ENCODE data around the gene DNER. TPM values are rescaled to one million over a fixed set of nuclear protein-coding genes. Genes with fewer than 3 reads are reported as not detected.

DNER gene
- total and polyA plus RNA-seq, 2 of the 13 experiments (the other 11 are each of a cell fraction or from before 2014, with no cell fraction given): not detected

- ATAC-seq (no peak), DNase-seq (ENCODE audit: low spot score) (no peak), FAIRE-seq (no peak)
- H2AFZ ChIP-seq (ENCODE audit: low read length): no peak overlapping the region
- H4K20me1 ChIP-seq (ENCODE audit: insufficient read depth, low read length): peaks cover 8% of the 10 kb centered on the region; the same call in 1 of the 2 replicates
- intact Hi-C loops (cut with micrococcal nuclease; ENCODE audit: unreplicated experiment) (no loop called here), in situ Hi-C loops (cut with HindIII; ENCODE audit: extremely low pct_ligation_motif_present, low pct_unique_long_range_greater_than_20kb) (no loop called here)
- no peak overlapping the region for H3K9ac ChIP-seq (ENCODE audit: insufficient read depth, low read depth, low read length)
- H3K27ac ChIP-seq (ENCODE audit: extremely low read length, insufficient read depth, low read length): no peak overlapping the region
- H3K36me3 ChIP-seq (replicated peaks in 1 of 2; ENCODE audit: control insufficient read depth in 1 of 2, insufficient read depth in 2 of 2, low read length in 2 of 2): no peaks in the 10 kb centered on the region
- TF ChIP-seq MED1 (CRISPR knock-in tag; IDR thresholded peaks at IDR 0.05): no peak
- peak; percentile 98 for TF ChIP-seq ATF7 (IDR thresholded peaks at IDR 0.05)
- TF ChIP-seq ATF7 (CRISPR knock-in tag; IDR thresholded peaks at IDR 0.05): no peak
- TF ChIP-seq CREB1 (IDR thresholded peaks at IDR 0.05): peak; percentile 94
- no peak for TF ChIP-seq CREB1 (CRISPR knock-in tag; IDR thresholded peaks at IDR 0.05)
- no peak for TF ChIP-seq NFYC (CRISPR knock-in tag; IDR thresholded peaks at IDR 0.05)
- CTCF ChIA-PET (ENCODE audit: low intra/inter-chr PET ratio, low total read pairs): no interaction called here
- H3K4me1 ChIP-seq (ENCODE audit: insufficient read depth, low read length): no peaks in the 10 kb centered on the region
- POLR2A ChIA-PET: no interaction called here
- WGBS (ENCODE audit: low lambda C conversion rate): 32% methylated on average over 3 of the region's 3 CpGs
- H3K27me3 ChIP-seq (ENCODE audit: control insufficient read depth in 1 of 2, insufficient read depth in 2 of 2, low read length in 2 of 2): peaks cover 1 to 9% of the 10 kb centered on the region in 2 experiments; a peak in 4 of 5 replicates
- no peaks in the 10 kb centered on the region for H3K9me3 ChIP-seq (ENCODE audit: low read length)
- no peak overlapping the region for H3K4me3 ChIP-seq (replicated peaks in 1 of 3; ENCODE audit: insufficient read depth in 1 of 3, low read depth in 2 of 3, low read length in 3 of 3)
- BruUV-seq (replicated peaks): no TSS peak
- no peak overlapping the region for H3K4me2 ChIP-seq (ENCODE audit: low read depth, low read length)
- no peaks in the 10 kb centered on the region for H3K79me2 ChIP-seq (ENCODE audit: insufficient read depth, low read length)
These were observed 5.7 kb upstream of the DNER start for GRCh38 chr2:229719926-229720647.

- H3K4me2 ChIP-seq (ENCODE audit: low read depth, low read length): no peak overlapping the region
- no peak overlapping the region for H3K9ac ChIP-seq (ENCODE audit: insufficient read depth, low read depth, low read length)
- peaks cover 7 to 25% of the 10 kb centered on the region in 2 experiments; a peak in 4 of 5 replicates for H3K27me3 ChIP-seq (ENCODE audit: control insufficient read depth in 1 of 2, insufficient read depth in 2 of 2, low read length in 2 of 2)
- H3K27ac ChIP-seq (ENCODE audit: extremely low read length, insufficient read depth, low read length): no peak overlapping the region
- intact Hi-C loops (cut with micrococcal nuclease; ENCODE audit: unreplicated experiment): no loop called here
- no peak overlapping the region for H3K4me3 ChIP-seq (replicated peaks in 1 of 3; ENCODE audit: insufficient read depth in 1 of 3, low read depth in 2 of 3, low read length in 3 of 3)
- BruUV-seq (replicated peaks): no TSS peak
- no peaks in the 10 kb centered on the region for H3K9me3 ChIP-seq (ENCODE audit: low read length)
- DNase-seq (ENCODE audit: low spot score) (no peak), FAIRE-seq (no peak), ATAC-seq (no peak)
- H3K4me1 ChIP-seq (ENCODE audit: insufficient read depth, low read length): no peaks in the 10 kb centered on the region
- no peaks in the 10 kb centered on the region for H3K36me3 ChIP-seq (replicated peaks in 1 of 2; ENCODE audit: control insufficient read depth in 1 of 2, insufficient read depth in 2 of 2, low read length in 2 of 2)
- TF ChIP-seq CREB1 (IDR thresholded peaks at IDR 0.05) (peak; percentile 95), CREB1 (CRISPR knock-in tag; IDR thresholded peaks at IDR 0.05) (no peak), ATF7 (IDR thresholded peaks at IDR 0.05) (peak; percentile 99), ATF7 (CRISPR knock-in tag; IDR thresholded peaks at IDR 0.05) (no peak), KLF15 (CRISPR knock-in tag; IDR thresholded peaks at IDR 0.05; ENCODE audit: borderline replicate concordance) (no peak)
- in situ Hi-C loops (cut with HindIII; ENCODE audit: extremely low pct_ligation_motif_present, low pct_unique_long_range_greater_than_20kb): no loop called here
- POLR2A ChIA-PET: no interaction called here
- CTCF ChIA-PET (ENCODE audit: low intra/inter-chr PET ratio, low total read pairs): no interaction called here
- H4K20me1 ChIP-seq (ENCODE audit: insufficient read depth, low read length): peaks cover 10% of the 10 kb centered on the region; the same call in 1 of the 2 replicates
- no peaks in the 10 kb centered on the region for H3K79me2 ChIP-seq (ENCODE audit: insufficient read depth, low read length)
- no peak overlapping the region for H2AFZ ChIP-seq (ENCODE audit: low read length)
- WGBS (ENCODE audit: low lambda C conversion rate): 2% methylated on average over 2 of the region's 2 CpGs
These were observed 3.7 kb upstream of the DNER start for GRCh38 chr2:229718057-229718456.

All from HepG2 (cell line).